BLaER1 treated with 17β-estradiol and CSF1 and Interleukin-3, amounts not matched to agents 10 nM and 100 nM (cell line): ENCODE measurements around the gene ERC2.

ENCODE experiments used
- H3K27ac ChIP-seq, 11 experiments: shearing (Covaris generic); formaldehyde crosslinking; 2 replicates each; pipeline ENCODE4 v1.8.1; 2022
- H3K27me3 ChIP-seq, 11 experiments: shearing (Covaris generic); formaldehyde crosslinking; 2 replicates each; pipeline ENCODE4 v1.8.1; 2022
- H3K36me3 ChIP-seq, 11 experiments: shearing (Covaris generic); formaldehyde crosslinking; 2 replicates each; pipeline ENCODE4 v1.8.1; 2022
- H3K4me1 ChIP-seq, 10 experiments: shearing (Covaris generic); formaldehyde crosslinking; 2 replicates each; pipeline ENCODE4 v1.8.1; 2022
- H3K4me2 ChIP-seq, 11 experiments: shearing (Covaris generic); formaldehyde crosslinking; 2 replicates each; pipeline ENCODE4 v1.8.1; 2022
- H3K4me3 ChIP-seq, 10 experiments: shearing (Covaris generic); formaldehyde crosslinking; 2 replicates each; pipeline ENCODE4 v1.8.1; 2022
- H3K9ac ChIP-seq, 11 experiments: shearing (Covaris generic); formaldehyde crosslinking; 2 replicates each; pipeline ENCODE4 v1.8.1; 2022
- H3K9me3 ChIP-seq, 11 experiments: shearing (Covaris generic); formaldehyde crosslinking; replicated peaks in 1 of 11; 2 replicates each; pipeline ENCODE4 v1.8.1; 2022
- H4K20me1 ChIP-seq, 11 experiments: shearing (Covaris generic); formaldehyde crosslinking; 2 replicates each; pipeline ENCODE4 v1.8.1; 2022
- Cebpa-rat ChIP-seq, 11 experiments: shearing (Covaris generic); IDR thresholded peaks; 2 replicates each; pipeline ENCODE4 v1.8.1; 2022

Gene ERC2

DNA sequence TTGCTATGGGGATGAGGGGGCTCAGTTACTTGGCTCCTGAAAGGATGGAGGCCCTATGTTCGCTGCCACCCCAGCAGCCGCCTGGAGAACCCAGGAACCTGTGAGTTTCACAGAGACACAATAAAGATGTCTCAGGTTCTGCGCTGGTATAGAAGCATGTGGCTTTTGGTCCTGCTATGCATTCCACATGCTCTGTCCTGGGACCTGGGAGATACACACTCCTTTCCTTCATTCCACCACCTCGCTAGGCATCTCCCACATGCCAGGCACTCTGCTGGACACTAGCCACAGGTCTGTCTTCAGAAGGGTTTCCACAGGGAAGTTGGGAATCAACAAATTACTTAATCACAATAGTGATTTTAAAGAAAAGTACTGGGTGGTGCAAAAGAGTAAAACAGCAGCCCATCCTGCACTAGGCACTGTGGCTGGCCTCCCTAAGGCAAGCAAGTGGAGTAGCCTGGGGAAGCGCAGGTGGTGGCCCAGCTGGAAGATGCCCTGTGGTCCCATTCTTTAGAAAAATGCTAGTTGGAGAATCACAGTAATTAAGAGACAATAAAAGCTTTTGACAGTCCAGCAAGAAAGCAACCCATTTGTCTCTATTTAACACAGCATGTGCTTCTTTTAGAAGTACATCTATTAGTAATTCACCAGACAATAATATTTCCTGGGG, 572.2 kb downstream of the ERC2 start:
- no peak overlapping the region for H3K27ac ChIP-seq
- H3K9me3 ChIP-seq: no peaks in the 10 kb centered on the region
- no peaks in the 10 kb centered on the region for H3K36me3 ChIP-seq
- no peak overlapping the region for H3K4me2 ChIP-seq
- H3K27me3 ChIP-seq: no peaks in the 10 kb centered on the region
- no peak overlapping the region for H3K9ac ChIP-seq
- TF ChIP-seq Cebpa-rat (IDR thresholded peaks at IDR 0.05): no peak
- H3K4me1 ChIP-seq: no peaks in the 10 kb centered on the region
- no peaks in the 10 kb centered on the region for H4K20me1 ChIP-seq
- no peak overlapping the region for H3K4me3 ChIP-seq

DNA sequence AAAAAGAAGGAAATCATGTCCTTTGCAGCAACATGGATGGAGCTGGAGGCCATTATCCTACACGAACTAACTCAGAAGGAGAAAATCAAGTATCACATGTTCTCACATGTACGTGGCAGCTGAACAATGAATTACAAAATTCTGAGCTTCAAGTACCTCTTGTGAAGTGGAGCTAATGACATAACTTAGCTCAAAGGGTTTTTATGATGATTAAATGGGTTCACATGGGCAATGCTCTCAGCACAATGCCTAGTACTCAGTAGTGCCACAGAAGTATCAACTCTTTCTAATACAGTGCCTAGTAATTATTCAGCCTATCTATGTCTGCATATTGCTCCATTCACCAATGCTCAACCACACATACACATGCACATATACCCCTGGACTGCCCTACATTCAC, 573.7 kb downstream of the ERC2 start:
- no peak overlapping the region for H3K4me3 ChIP-seq
- H3K27me3 ChIP-seq: no peaks in the 10 kb centered on the region
- H3K4me2 ChIP-seq: no peak overlapping the region
- H3K9ac ChIP-seq: no peak overlapping the region
- no peaks in the 10 kb centered on the region for H3K9me3 ChIP-seq
- no peaks in the 10 kb centered on the region for H3K36me3 ChIP-seq
- no peaks in the 10 kb centered on the region for H3K4me1 ChIP-seq
- no peak for TF ChIP-seq Cebpa-rat (IDR thresholded peaks at IDR 0.05)
- H4K20me1 ChIP-seq: no peaks in the 10 kb centered on the region
- no peak overlapping the region for H3K27ac ChIP-seq

DNA sequence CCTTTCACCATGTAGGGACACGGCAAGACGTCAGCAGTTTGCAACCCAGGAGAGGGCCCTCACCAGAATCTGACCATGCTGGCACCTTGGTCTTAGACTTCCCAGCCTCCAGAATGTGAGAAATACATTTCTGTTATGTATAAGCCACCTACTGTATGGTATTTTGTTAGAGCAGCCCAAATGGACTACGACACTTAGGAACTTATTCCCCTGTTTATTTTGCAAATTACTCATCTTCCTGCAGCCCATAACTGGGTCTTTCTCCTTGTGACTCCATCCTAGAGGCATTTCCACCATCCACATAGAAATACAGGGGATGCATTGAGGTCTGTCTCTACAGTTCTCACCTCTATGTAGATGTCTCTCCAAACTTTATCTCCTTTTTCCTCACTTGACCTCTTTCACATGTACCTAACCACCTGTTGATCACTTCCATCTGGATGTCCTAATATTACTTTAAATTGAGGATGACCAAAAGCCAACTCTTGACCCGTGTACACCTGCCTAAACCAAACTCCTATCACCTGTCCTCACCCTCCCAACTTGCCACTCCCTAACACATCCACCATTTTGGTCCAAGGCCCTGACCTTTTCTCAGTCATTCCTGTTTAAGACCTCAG, 575.1 kb downstream of the ERC2 start:
- Histone ChIP-seq H3K9me3 (no peaks in the 10 kb centered on the region), H3K27me3 (no peaks in the 10 kb centered on the region), H3K27ac (no peak overlapping the region), H3K9ac (no peak overlapping the region), H3K4me2 (no peak overlapping the region), H3K4me1 (peaks cover 0 to under 1% (median 0%) of the 10 kb centered on the region in 10 experiments; a peak in 1 of 20 replicates), H3K36me3 (no peaks in the 10 kb centered on the region), H4K20me1 (no peaks in the 10 kb centered on the region), H3K4me3 (no peak overlapping the region)
- TF ChIP-seq Cebpa-rat (IDR thresholded peaks at IDR 0.05): no peak

DNA sequence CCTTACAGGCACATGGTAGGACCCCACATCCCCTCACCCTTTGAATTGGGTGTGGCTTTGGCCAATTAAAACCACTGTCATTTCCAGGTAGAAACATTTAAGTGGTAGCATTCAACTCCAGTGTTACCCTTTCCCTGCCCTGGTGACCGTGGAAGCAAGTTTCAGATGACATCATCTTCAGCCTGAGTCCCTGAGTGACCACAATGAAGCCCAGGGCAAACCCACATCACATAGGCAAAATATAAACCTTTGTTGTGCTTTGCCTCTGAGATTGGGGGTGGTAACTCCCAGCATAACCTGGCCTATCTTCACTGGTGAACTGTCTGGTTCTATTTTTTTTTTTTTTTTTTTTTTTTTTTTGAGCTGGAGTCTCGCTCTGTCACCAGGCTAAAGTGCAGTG, 577.2 kb downstream of the ERC2 start:
- Histone ChIP-seq H3K27ac (no peak overlapping the region), H3K9me3 (no peaks in the 10 kb centered on the region), H4K20me1 (no peaks in the 10 kb centered on the region), H3K27me3 (no peaks in the 10 kb centered on the region), H3K4me2 (no peak overlapping the region), H3K36me3 (no peaks in the 10 kb centered on the region), H3K9ac (no peak overlapping the region), H3K4me3 (no peak overlapping the region), H3K4me1 (peaks cover 0 to 6% (median 0%) of the 10 kb centered on the region in 10 experiments; a peak in 1 of 20 replicates)
- TF ChIP-seq Cebpa-rat (IDR thresholded peaks at IDR 0.05): no peak

DNA sequence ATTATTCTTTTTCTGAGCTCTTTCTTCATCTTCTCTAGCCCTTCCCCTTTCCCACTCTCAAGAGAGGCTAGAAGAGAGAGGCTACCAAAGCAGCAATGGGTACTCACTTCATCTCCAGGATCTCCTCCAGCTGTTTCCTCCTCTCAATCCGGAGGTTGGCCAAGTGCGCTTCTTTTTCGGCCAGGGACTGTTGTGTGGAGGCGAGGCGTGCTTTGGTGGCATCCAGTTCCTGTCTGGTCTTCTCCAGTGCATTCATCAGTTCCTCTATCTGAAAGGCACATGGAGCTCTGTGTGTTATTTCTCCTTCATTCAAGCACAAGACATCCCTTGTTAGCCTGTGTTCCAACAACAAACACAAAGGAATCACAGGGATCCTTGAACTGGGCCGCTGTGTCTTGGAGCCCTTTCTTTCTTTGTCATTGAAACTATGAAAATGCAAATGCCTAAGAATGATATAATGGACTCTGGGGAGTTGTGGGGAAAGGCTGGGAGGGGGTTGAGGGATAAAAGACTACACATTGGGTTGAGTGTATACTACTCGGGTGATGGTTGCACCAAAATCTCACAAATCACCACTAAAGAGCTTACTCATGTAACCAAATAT, 579.9 kb downstream of the ERC2 start:
- H3K9ac ChIP-seq: no peak overlapping the region
- peaks cover 0 to 6% (median 0%) of the 10 kb centered on the region in 10 experiments; a peak in 1 of 20 replicates for H3K4me1 ChIP-seq

DNA sequence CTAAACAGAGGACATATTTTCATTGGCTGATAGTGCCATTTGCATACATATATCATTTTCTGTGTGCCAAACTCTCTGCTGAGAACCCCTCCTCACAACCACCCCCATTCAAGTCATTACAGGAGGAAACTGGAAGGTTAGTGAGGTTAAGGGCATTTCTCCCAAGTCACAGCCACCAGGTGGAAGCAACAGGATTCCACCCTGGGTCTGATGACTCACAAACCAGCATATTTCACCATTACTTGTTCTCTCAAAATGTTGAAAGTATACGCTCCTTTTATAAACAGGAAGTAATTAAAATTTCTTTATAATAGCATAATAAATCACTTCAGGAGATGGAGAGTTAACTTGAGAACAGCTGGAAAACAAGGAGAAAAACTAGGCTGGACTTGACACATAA, 582.5 kb downstream of the ERC2 start:
- no peak overlapping the region for H3K4me2 ChIP-seq
- no peaks in the 10 kb centered on the region for H3K27me3 ChIP-seq
- TF ChIP-seq Cebpa-rat (IDR thresholded peaks at IDR 0.05): no peak
- H3K36me3 ChIP-seq: no peaks in the 10 kb centered on the region
- H4K20me1 ChIP-seq: no peaks in the 10 kb centered on the region
- peaks cover 0 to 6% (median 0%) of the 10 kb centered on the region in 10 experiments; a peak in 1 of 20 replicates for H3K4me1 ChIP-seq
- no peak overlapping the region for H3K27ac ChIP-seq
- no peaks in the 10 kb centered on the region for H3K9me3 ChIP-seq
- no peak overlapping the region for H3K4me3 ChIP-seq
- H3K9ac ChIP-seq: no peak overlapping the region

More for the DNA sequence above, 579.9 kb downstream of the ERC2 start:
- H3K4me2 ChIP-seq: 0 out of 22 replicates have a peak overlapping the region, but pooled peaks of 1 of the 11 experiments have one; percentile 2
- no peak overlapping the region for H3K27ac ChIP-seq
- no peaks in the 10 kb centered on the region for H4K20me1 ChIP-seq
- no peaks in the 10 kb centered on the region for H3K36me3 ChIP-seq
- no peaks in the 10 kb centered on the region for H3K27me3 ChIP-seq
- no peak for TF ChIP-seq Cebpa-rat (IDR thresholded peaks at IDR 0.05)
- no peak overlapping the region for H3K4me3 ChIP-seq
- no peaks in the 10 kb centered on the region for H3K9me3 ChIP-seq

DNA sequence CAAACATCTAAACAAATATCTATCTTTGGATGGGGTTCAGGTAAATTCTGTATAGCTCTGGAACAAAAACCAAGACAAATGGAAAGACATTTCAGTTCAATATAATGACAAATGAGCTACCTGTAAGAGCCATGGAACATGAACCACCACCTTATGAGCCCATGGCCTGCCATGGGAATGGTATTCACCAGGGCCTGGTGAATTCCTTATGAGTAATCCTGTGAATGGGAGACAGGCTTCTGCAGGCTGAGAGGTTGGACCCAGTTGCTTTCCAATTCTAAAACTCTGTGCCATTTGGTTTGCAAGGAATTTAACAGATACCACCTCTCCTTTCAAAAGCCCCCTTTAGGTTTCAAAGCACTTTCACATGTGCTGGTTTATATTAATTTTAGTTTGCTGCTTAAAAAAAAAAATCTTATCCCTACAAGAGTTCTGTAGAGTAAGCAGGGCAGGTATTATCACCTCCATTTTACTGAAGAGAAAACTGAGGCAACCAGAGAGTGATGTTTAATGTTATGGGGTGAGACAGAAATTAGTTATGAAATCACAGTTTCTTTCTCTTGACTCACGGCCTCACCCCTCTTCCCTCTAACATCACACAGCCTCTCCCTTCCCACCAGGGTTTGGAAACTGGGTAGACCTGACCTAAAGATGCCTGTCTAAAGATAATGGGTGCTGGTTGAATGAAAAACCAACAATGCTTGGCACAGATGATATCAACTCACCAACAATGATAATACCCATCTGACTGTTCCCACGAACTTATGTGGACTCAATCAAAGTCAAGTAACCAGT, 583.6 kb downstream of the ERC2 start:
- TF ChIP-seq Cebpa-rat (IDR thresholded peaks at IDR 0.05): no peak

DNA sequence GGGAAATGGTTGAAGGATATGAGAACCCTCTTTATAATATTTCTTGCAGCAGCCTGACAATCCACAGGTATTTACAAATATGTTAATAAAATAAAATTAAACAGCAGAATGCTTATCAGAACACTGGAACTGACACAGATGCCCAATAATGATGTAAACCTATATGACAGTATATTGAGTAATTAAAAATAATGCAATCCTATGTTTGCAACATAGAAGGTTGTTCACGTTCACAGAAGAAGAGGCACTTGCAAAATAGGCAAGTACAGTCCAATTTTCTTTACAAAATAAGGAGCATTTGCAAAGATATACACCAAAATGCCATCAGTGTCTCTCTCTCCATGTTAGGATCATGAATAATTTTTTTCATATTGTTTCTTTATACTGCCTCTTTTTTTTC, 584.2 kb downstream of the ERC2 start:
- Histone ChIP-seq H3K36me3 (no peaks in the 10 kb centered on the region), H3K27me3 (no peaks in the 10 kb centered on the region), H3K4me1 (peaks cover 0 to 6% (median 0%) of the 10 kb centered on the region in 10 experiments; a peak in 1 of 20 replicates), H3K4me3 (no peak overlapping the region), H3K9me3 (no peaks in the 10 kb centered on the region), H3K4me2 (no peak overlapping the region), H3K9ac (no peak overlapping the region), H3K27ac (no peak overlapping the region), H4K20me1 (no peaks in the 10 kb centered on the region)
- no peak for TF ChIP-seq Cebpa-rat (IDR thresholded peaks at IDR 0.05)

More for the DNA sequence above, 583.6 kb downstream of the ERC2 start:
- H3K4me1 ChIP-seq: peaks cover 0 to 6% (median 0%) of the 10 kb centered on the region in 10 experiments; a peak in 1 of 20 replicates
- H3K27me3 ChIP-seq: no peaks in the 10 kb centered on the region
- H3K4me3 ChIP-seq: no peak overlapping the region
- no peak overlapping the region for H3K4me2 ChIP-seq
- H3K27ac ChIP-seq: no peak overlapping the region
- no peak overlapping the region for H3K9ac ChIP-seq
- no peaks in the 10 kb centered on the region for H4K20me1 ChIP-seq
- H3K36me3 ChIP-seq: no peaks in the 10 kb centered on the region
- no peaks in the 10 kb centered on the region for H3K9me3 ChIP-seq

DNA sequence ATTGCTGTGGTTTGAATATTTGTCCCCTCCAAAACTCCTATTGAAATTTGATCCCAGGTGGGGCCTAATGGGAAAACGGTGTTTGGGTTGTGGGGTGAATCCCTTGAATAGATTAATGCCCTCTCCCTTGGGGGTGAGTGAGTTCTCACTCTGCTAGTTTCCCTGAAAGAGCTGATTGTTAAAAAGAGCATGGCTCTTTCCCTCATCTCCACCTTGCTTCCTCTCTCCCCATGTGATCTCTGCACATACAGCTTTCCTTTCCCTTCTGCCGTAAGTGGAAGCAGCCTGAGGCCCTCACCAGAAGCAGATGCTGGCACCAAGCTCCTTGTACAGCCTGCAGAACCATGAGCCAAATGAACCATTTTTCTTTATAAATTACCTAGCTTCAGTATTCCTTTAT, 586.3 kb downstream of the ERC2 start:
- Histone ChIP-seq H3K9me3 (no peaks in the 10 kb centered on the region), H3K27ac (no peak overlapping the region)
- no peak for TF ChIP-seq Cebpa-rat (IDR thresholded peaks at IDR 0.05)

More for the DNA sequence above, 586.3 kb downstream of the ERC2 start:
- Histone ChIP-seq H3K27me3 (no peaks in the 10 kb centered on the region), H3K9ac (no peak overlapping the region), H3K4me3 (no peak overlapping the region), H3K4me2 (no peak overlapping the region), H3K4me1 (no peaks in the 10 kb centered on the region), H4K20me1 (no peaks in the 10 kb centered on the region), H3K36me3 (no peaks in the 10 kb centered on the region)
